Retinal pigment epithelial cell (primary cell): ENCODE data around the gene C11orf52.
"Not testable (repeated sequence)": the region's sequence is repeated elsewhere in the genome, so short reads cannot be mapped to it uniquely, and the experiment has no call there.

Experiments
- DNase-seq: peaks from one replicate; pipeline ENCODE4 v3.0.0-alpha.2; 2010; ENCODE audit warnings: low read depth
- H3K4me3 ChIP-seq: 2 replicates; pipeline ENCODE4 v1.5.1; 2011; ENCODE audit warnings: mild to moderate bottlenecking, low read length, control low read depth, moderate library complexity
- CTCF ChIP-seq: conservative IDR thresholded peaks from 2 replicates; pipeline ENCODE4 v1.5.1; 2011; ENCODE audit warnings: low read depth, low read length, control low read depth, inconsistent platforms

C11orf52 gene

GRCh38 chr11:111923351-111923788 is 4.7 kb downstream of the C11orf52 start:
- no peak for DNase-seq
- no peak overlapping the region for H3K4me3 ChIP-seq
- TF ChIP-seq CTCF: no peak

- no peak for DNase-seq
- TF ChIP-seq CTCF: no peak
- H3K4me3 ChIP-seq: no peak overlapping the region
These were observed 5.2 kb downstream of the C11orf52 start for GRCh38 chr11:111923951-111924350.

GRCh38 chr11:111925953-111926352 is 7.2 kb downstream of the C11orf52 start:
- no peak for TF ChIP-seq CTCF
- H3K4me3 ChIP-seq: no peak overlapping the region
- no peak for DNase-seq

- no peak for TF ChIP-seq CTCF
These were observed 8.0 kb downstream of the C11orf52 start for GRCh38 chr11:111926505-111927391.

GRCh38 chr11:111930472-111930871 is 11.8 kb downstream of the C11orf52 start:
- no peak for TF ChIP-seq CTCF
- H3K4me3 ChIP-seq: no peak overlapping the region
- no peak for DNase-seq

More at GRCh38 chr11:111926505-111927391, 8.0 kb downstream of the C11orf52 start:
- H3K4me3 ChIP-seq: peak overlapping the region; percentile 53
- peak; percentile 87 for DNase-seq

GRCh38 chr11:111932611-111932950 is 13.9 kb downstream of the C11orf52 start:
- no peak for DNase-seq
- no peak overlapping the region for H3K4me3 ChIP-seq
- no peak for TF ChIP-seq CTCF

GRCh38 chr11:111933176-111933575 is 14.5 kb downstream of the C11orf52 start:
- not testable (repeated sequence) for DNase-seq, H3K4me3 ChIP-seq
